Calu3 (cell line): ENCODE data around the gene ANKS1B. TPM values are rescaled to one million over a fixed set of nuclear protein-coding genes. Genes with fewer than 3 reads are reported as not detected.
A peak's percentile ranks its signal among the peaks of the same experiment; 100 is the strongest.

Source experiments
- BruUV-seq: library from RNA; stranded (reverse); fragments of 400-500 nt; replicated peaks from 2 replicates; lab custom pipeline; 2021; lab: Mats Ljungman, UMichigan
- CTCF ChIA-PET: fragments of 300-600 bp; sonication (Branson Sonifier 250); formaldehyde crosslinking; loops from one replicate; lab custom pipeline; 2022; ENCODE audit warnings: antibody characterized with exemption; lab: Charles Lee
- DNase-seq: peaks from one replicate; pipeline ENCODE4 v3.0.0; 2022
- H3K27ac Mint-ChIP-seq: one replicate; pipeline ENCODE4 v1.8.0; 2022; ENCODE audit warnings: mixed read lengths; ENCODE audit not compliant: unreplicated experiment
- H3K27me3 Mint-ChIP-seq: one replicate; pipeline ENCODE4 v1.8.0; 2022; ENCODE audit warnings: mixed read lengths; ENCODE audit not compliant: unreplicated experiment
- H3K36me3 Mint-ChIP-seq: one replicate; pipeline ENCODE4 v1.8.0; 2022; ENCODE audit warnings: mild to moderate bottlenecking, moderate library complexity, mixed read lengths; ENCODE audit not compliant: insufficient read depth, unreplicated experiment
- H3K4me1 Mint-ChIP-seq: one replicate; pipeline ENCODE4 v1.8.0; 2022; ENCODE audit warnings: mild to moderate bottlenecking, low read depth, mixed read lengths; ENCODE audit not compliant: unreplicated experiment
- H3K4me3 Mint-ChIP-seq: one replicate; pipeline ENCODE4 v1.8.0; 2022; ENCODE audit warnings: mild to moderate bottlenecking, low read depth, moderate library complexity, mixed read lengths; ENCODE audit not compliant: unreplicated experiment
- H3K9me3 Mint-ChIP-seq: one replicate; pipeline ENCODE4 v1.8.0; 2022; ENCODE audit warnings: low read depth, mixed read lengths; ENCODE audit not compliant: unreplicated experiment
- intact Hi-C: fragments of 100-400 bp; cut with micrococcal nuclease; formaldehyde crosslinking; loops from one replicate; pipeline ENCODE4 v1.10.0; 2022; ENCODE audit not compliant: unreplicated experiment
- total RNA-seq: library from RNA; stranded (reverse); gene quantifications from 2 replicates; pipeline ENCODE4 v1.2.3, GENCODE V29; 2022
- TF ChIP-seq, protein P1 (sequence below): fragments of 200-600 bp; IDR thresholded peaks from one replicate; pipeline ENCODE4 v1.8.0; 2022; ENCODE audit warnings: antibody characterized with exemption; ENCODE audit not compliant: unreplicated experiment

The ANKS1B gene
- total RNA-seq, 1 experiment from 2014 or later = 1.7 TPM

DNA sequence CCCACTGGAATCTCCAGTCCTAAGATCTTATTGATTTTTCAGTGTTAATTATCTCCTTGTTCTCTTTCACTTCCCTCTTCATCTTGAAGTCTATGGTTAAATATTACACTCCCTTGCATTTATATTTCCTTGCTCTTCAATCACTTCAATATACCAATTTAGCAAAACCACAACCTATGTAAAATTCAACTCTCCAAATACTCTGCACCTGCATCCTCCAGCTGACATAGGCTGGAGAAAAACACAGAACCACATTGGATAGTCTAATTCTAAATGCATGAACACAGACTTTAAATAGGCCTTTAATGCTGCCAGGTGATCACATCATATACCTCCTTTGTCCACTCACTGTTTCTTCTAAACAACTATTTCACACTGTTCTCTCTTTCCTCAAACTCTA, 591.0 kb downstream of the ANKS1B start:
- Mint-ChIP-seq H3K9me3 (no peaks in the 10 kb centered on the region), H3K27ac (no peak overlapping the region), H3K36me3 (no peaks in the 10 kb centered on the region), H3K4me1 (no peaks in the 10 kb centered on the region), H3K4me3 (no peak overlapping the region), H3K27me3 (no peaks in the 10 kb centered on the region)
- CTCF ChIA-PET = no interaction called here
- no peak for DNase-seq
- intact Hi-C loops = no loop called here
- BruUV-seq = no TSS peak
- TF ChIP-seq, protein P1, sequence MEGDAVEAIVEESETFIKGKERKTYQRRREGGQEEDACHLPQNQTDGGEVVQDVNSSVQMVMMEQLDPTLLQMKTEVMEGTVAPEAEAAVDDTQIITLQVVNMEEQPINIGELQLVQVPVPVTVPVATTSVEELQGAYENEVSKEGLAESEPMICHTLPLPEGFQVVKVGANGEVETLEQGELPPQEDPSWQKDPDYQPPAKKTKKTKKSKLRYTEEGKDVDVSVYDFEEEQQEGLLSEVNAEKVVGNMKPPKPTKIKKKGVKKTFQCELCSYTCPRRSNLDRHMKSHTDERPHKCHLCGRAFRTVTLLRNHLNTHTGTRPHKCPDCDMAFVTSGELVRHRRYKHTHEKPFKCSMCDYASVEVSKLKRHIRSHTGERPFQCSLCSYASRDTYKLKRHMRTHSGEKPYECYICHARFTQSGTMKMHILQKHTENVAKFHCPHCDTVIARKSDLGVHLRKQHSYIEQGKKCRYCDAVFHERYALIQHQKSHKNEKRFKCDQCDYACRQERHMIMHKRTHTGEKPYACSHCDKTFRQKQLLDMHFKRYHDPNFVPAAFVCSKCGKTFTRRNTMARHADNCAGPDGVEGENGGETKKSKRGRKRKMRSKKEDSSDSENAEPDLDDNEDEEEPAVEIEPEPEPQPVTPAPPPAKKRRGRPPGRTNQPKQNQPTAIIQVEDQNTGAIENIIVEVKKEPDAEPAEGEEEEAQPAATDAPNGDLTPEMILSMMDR = no peak

DNA sequence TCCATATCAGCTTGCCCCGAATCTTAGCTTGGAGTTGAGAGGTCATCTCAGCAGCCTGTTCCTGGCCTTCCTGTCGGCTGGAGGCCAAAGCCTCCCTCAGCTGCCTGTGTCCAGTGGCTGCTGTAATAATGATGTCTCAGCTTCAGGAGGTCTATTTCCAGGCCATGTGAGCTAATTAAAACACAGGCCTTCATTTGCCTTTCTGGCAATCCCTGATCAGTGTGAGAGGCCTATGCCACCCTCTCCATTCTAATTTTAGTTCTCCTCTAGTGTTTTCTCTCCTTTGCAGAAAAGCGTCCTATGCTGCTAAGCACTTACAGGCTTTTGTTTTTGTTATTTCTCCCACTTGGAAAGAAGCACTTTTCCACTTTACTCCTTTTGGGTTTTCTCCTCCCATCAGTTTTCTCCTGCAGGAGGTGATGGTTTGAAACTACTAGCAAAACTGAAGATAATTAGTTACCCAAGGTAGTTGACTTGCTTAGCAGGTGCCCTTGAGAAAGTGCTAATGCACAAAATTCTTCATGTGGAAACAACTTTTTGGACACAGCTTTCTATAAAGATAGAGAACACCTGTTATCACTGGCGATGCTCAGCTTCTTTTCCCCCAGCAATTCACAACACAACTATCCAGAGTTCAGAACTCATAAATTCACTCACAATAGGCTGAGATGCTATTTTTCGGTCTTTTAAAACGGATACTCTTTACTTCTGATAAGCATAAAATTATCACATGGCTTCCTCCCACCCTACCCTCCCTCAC, 592.5 kb downstream of the ANKS1B start:
- DNase-seq = no peak
- Mint-ChIP-seq H3K9me3 (no peaks in the 10 kb centered on the region), H3K4me3 (no peak overlapping the region), H3K27ac (no peak overlapping the region), H3K4me1 (no peaks in the 10 kb centered on the region), H3K27me3 (no peaks in the 10 kb centered on the region), H3K36me3 (no peaks in the 10 kb centered on the region)
- BruUV-seq = no TSS peak
- CTCF ChIA-PET = interaction anchor here (1.7 kb wide), 1 partner anchor 350 kb away, joined by 4 read pairs; no protein-coding TSS in a partner anchor
- TF ChIP-seq, protein P1 = no peak
- intact Hi-C loops = no loop called here

DNA sequence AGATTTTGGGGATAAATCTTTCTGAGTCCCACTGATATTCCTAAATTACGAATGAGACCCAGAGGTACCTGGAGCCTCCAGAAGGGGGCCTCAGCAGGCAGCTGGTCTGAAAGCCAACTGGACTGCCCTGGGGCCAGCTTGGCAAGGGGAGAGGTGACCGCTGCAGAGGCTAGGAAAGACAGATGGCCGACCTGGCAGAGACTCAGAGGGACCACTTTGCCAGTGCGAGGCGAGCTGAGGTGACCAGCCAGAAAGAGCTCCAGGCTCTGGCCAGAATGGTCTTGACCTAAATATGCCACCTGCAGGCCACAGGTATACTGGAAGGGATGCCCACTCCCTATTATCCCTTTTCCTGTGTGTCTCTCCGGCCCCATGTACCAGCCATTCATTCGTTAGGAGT, 594.0 kb downstream of the ANKS1B start:
- CTCF ChIA-PET = interaction anchor here (0.6 to 1.7 kb wide), 3 partner anchors 229 to 349 kb away, joined by 3 to 4 read pairs (median 4); no protein-coding TSS in a partner anchor
- no peak overlapping the region for H3K27ac Mint-ChIP-seq
- no peaks in the 10 kb centered on the region for H3K9me3 Mint-ChIP-seq
- no peaks in the 10 kb centered on the region for H3K4me1 Mint-ChIP-seq
- intact Hi-C loops = loop anchor here (2.0 kb wide), 2 partner anchors 230 to 376 kb away; no protein-coding TSS in a partner anchor
- H3K36me3 Mint-ChIP-seq = no peaks in the 10 kb centered on the region
- H3K27me3 Mint-ChIP-seq = no peaks in the 10 kb centered on the region
- peak; percentile 34 for DNase-seq
- TF ChIP-seq, protein P1 = peak; percentile 51
- BruUV-seq = no TSS peak
- no peak overlapping the region for H3K4me3 Mint-ChIP-seq

DNA sequence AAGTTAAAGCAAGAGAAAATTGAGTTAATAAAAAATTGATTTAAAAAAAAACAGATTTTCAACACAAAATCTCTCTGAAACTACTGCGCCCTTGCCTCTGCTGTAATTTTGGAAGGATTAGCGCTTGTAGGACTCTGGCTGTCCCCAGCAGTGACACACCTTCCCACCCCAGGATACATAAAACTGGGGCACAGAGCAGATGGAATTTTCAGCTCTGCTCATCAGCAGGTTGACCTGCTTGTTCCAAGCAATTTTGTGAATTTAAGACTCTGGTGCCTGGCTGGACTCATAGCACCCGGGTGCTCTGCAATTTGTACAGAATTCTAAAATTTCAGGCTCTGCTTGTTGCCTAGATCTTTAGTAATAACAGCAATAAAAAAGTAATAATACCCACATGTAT, 595.0 kb downstream of the ANKS1B start:
- BruUV-seq = no TSS peak
- Mint-ChIP-seq H3K27me3 (no peaks in the 10 kb centered on the region), H3K36me3 (no peaks in the 10 kb centered on the region), H3K9me3 (no peaks in the 10 kb centered on the region), H3K4me1 (no peaks in the 10 kb centered on the region), H3K4me3 (no peak overlapping the region), H3K27ac (no peak overlapping the region)
- CTCF ChIA-PET = no interaction called here
- TF ChIP-seq, protein P1 = no peak
- intact Hi-C loops = loop anchor here (2.0 kb wide), 2 partner anchors 231 to 377 kb away; no protein-coding TSS in a partner anchor
- no peak for DNase-seq
